Endothelial cell of umbilical vein (primary cell): ENCODE results near the gene CCS. TPM values are rescaled to one million over a fixed set of nuclear protein-coding genes. Genes with fewer than 3 reads are reported as not detected.

Experiments
- BruUV-seq: library from RNA; stranded (reverse); fragments of 400-500 nt; replicated peaks from 2 replicates; lab custom pipeline; 2021; lab: Mats Ljungman, UMichigan
- CTCF ChIA-PET: fragments of 300-600, 350-600 bp; sonication (Branson Sonifier 250); formaldehyde crosslinking; loops from one replicate; lab custom pipeline; 2021; ENCODE audit warnings: antibody characterized with exemption, inconsistent platforms; lab: Charles Lee
- POLR2A ChIA-PET: fragments of 300-600, 350-600 bp; sonication (Branson Sonifier 250); formaldehyde crosslinking; loops from one replicate; lab custom pipeline; 2021; ENCODE audit warnings: antibody characterized with exemption, inconsistent platforms; lab: Charles Lee
- DNase-seq: peaks from one replicate; pipeline ENCODE4 v3.0.0-alpha.2; 2011; ENCODE audit warnings: low read depth, low spot score
- FAIRE-seq: peaks from 2 replicates; lab custom pipeline; 2011; peaks lifted over from hg19 to GRCh38; lab: Jason Lieb, UNC
- H2AFZ ChIP-seq: 2 replicates; pipeline ENCODE4 v1.6.0; 2012; ENCODE audit warnings: low read depth, low read length, control low read depth, inconsistent platforms
- H3K27ac ChIP-seq: 2 replicates; pipeline ENCODE4 v1.5.1; 2011; ENCODE audit warnings: low read depth, mild to moderate bottlenecking, control low read depth, low read length, moderate library complexity; ENCODE audit not compliant: insufficient read depth
- H3K27me3 ChIP-seq, 2 experiments: 2 replicates each; pipeline versions ENCODE4 v1.6.0 to v1.6.1; 2011; ENCODE audit warnings: low read length in 2 of 2, mixed read lengths in 1 of 2; ENCODE audit not compliant: control insufficient read depth in 2 of 2, insufficient read depth in 2 of 2
- H3K36me3 ChIP-seq, 2 experiments: 2 replicates in 1 of 2; 3 replicates in 1 of 2; pipeline ENCODE4 v1.5.1; 2011; ENCODE audit warnings: low read length in 2 of 2, mild to moderate bottlenecking in 1 of 2, moderate library complexity in 1 of 2; ENCODE audit not compliant: control insufficient read depth in 2 of 2, insufficient read depth in 2 of 2; ENCODE audit errors: extremely low read depth in 1 of 2
- H3K4me1 ChIP-seq: 3 replicates; pipeline ENCODE4 v1.5.1; 2011; ENCODE audit warnings: mild to moderate bottlenecking, low read length; ENCODE audit not compliant: control insufficient read depth, insufficient read depth; ENCODE audit errors: extremely low read depth
- H3K4me2 ChIP-seq: 2 replicates; pipeline ENCODE4 v1.6.1; 2011; ENCODE audit warnings: low read length, control low read depth, mixed read lengths; ENCODE audit not compliant: insufficient read depth
- H3K4me3 ChIP-seq, 3 experiments: fragments of 200-600 bp in 1 of 3; sonication (generic), shearing (Covaris generic) in 1 of 3; replicated peaks in 1 of 3; 2 replicates each; pipeline ENCODE4 v1.5.1; 2011 to 2016; ENCODE audit warnings: control low read depth in 3 of 3, low read length in 3 of 3, mild to moderate bottlenecking in 2 of 3, inconsistent platforms in 1 of 3, low read depth in 1 of 3, moderate library complexity in 1 of 3; ENCODE audit not compliant: insufficient read depth in 1 of 3
- H3K79me2 ChIP-seq: 2 replicates; pipeline ENCODE4 v1.6.0; 2012; ENCODE audit warnings: low read length, inconsistent platforms; ENCODE audit not compliant: control insufficient read depth, insufficient read depth
- H3K9ac ChIP-seq: replicated peaks from 2 replicates; pipeline ENCODE3; 2011; ENCODE audit warnings: low read length, control low read depth; ENCODE audit not compliant: insufficient read depth; ENCODE audit errors: extremely low read depth
- H3K9me1 ChIP-seq: replicated peaks from 3 replicates; pipeline ENCODE4 v1.6.0; 2011; ENCODE audit warnings: mild to moderate bottlenecking, low read length; ENCODE audit not compliant: control insufficient read depth, insufficient read depth; ENCODE audit errors: extremely low read depth
- H3K9me3 ChIP-seq: replicated peaks from 2 replicates; pipeline ENCODE4 v1.5.1; 2012; ENCODE audit warnings: low read length, inconsistent platforms; ENCODE audit not compliant: control insufficient read depth, insufficient read depth
- H4K20me1 ChIP-seq: replicated peaks from 2 replicates; pipeline ENCODE3; 2011; ENCODE audit warnings: mild to moderate bottlenecking, low read length; ENCODE audit not compliant: control insufficient read depth, insufficient read depth; ENCODE audit errors: extremely low read depth
- EZH2 ChIP-seq: IDR thresholded peaks from 2 replicates; pipeline ENCODE4 v1.6.1; 2012; ENCODE audit warnings: borderline replicate concordance, low read depth, mild to moderate bottlenecking, moderate library complexity, low read length, inconsistent platforms; ENCODE audit not compliant: severe bottlenecking
- FOS ChIP-seq: IDR thresholded peaks from 2 replicates; pipeline ENCODE4 v1.6.1; 2011; ENCODE audit warnings: mild to moderate bottlenecking, low read length, moderate library complexity, borderline replicate concordance; ENCODE audit not compliant: insufficient read depth
- GATA2 ChIP-seq: IDR thresholded peaks from 2 replicates; pipeline ENCODE4 v1.7.0; 2011; ENCODE audit warnings: low read depth, mild to moderate bottlenecking, moderate library complexity, mixed read lengths, low read length; ENCODE audit not compliant: insufficient read length, insufficient read depth
- JUN ChIP-seq: IDR thresholded peaks from 2 replicates; pipeline ENCODE4 v1.6.1; 2011; ENCODE audit warnings: borderline replicate concordance, low read depth; ENCODE audit not compliant: insufficient read length, insufficient read depth
- MYC ChIP-seq: IDR thresholded peaks from one replicate; pipeline ENCODE4 v1.6.1; 2011; ENCODE audit warnings: mild to moderate bottlenecking, low read depth, low read length
- POLR2A ChIP-seq: IDR thresholded peaks from 2 replicates; pipeline ENCODE4 v1.6.1; 2012; ENCODE audit warnings: low read depth, mild to moderate bottlenecking, control low read depth, low read length
- POLR2AphosphoS5 ChIP-seq: IDR thresholded peaks from 2 replicates; pipeline ENCODE4 v1.6.1; 2012; ENCODE audit warnings: low read depth, mild to moderate bottlenecking, control low read depth, low read length, moderate library complexity; ENCODE audit not compliant: insufficient read depth
- dilution Hi-C: fragments of 300-500 bp; cut with MboI; formaldehyde crosslinking; loops from one replicate; pipeline ENCODE4 v1.15.0; 2019; ENCODE audit warnings: low sequenced_read_pairs; ENCODE audit not compliant: extremely low pct_ligation_motif_present
- intact Hi-C: fragments of 100-400 bp; cut with micrococcal nuclease; formaldehyde crosslinking; loops from one replicate; pipeline ENCODE4 v1.10.0; 2022
- polyA plus RNA-seq, 4 experiments: library from polyadenylated mRNA; depleted of rRNA in 3 of 4; stranded (reverse) in 3 of 4; unstranded in 1 of 4; fragments of >200 nt; gene quantifications; 2 replicates each; pipeline versions ENCODE4 v1.2.1 to v1.2.3, GENCODE V29; 2011 to 2012; ENCODE audit warnings: missing spikeins in 1 of 4
- total RNA-seq: library from RNA; stranded (reverse); gene quantifications from 2 replicates; pipeline ENCODE4 v1.2.3, GENCODE V29; 2021
- TF ChIP-seq, protein P1 (sequence below), 2 donors: IDR thresholded peaks; 1 replicate in 1 of 2; 2 replicates in 1 of 2; pipeline ENCODE4 v1.5.1; 2011; ENCODE audit warnings: low read length in 2 of 2, mild to moderate bottlenecking in 2 of 2, moderate library complexity in 2 of 2, control low read depth in 1 of 2, inconsistent platforms in 1 of 2, low read depth in 1 of 2; ENCODE audit not compliant: insufficient read depth in 1 of 2; ENCODE audit errors: extremely low read depth in 1 of 2
- TF ChIP-seq, protein P2 (sequence below): IDR thresholded peaks from 2 replicates; pipeline ENCODE4 v1.6.1; 2011; ENCODE audit not compliant: insufficient read depth, insufficient read length

Gene CCS
- total and polyA plus RNA-seq, 2 donors (not counting 3 experiments of a cell fraction or from before 2014, with no cell fraction given): 38.7 to 39.0 TPM

DNA sequence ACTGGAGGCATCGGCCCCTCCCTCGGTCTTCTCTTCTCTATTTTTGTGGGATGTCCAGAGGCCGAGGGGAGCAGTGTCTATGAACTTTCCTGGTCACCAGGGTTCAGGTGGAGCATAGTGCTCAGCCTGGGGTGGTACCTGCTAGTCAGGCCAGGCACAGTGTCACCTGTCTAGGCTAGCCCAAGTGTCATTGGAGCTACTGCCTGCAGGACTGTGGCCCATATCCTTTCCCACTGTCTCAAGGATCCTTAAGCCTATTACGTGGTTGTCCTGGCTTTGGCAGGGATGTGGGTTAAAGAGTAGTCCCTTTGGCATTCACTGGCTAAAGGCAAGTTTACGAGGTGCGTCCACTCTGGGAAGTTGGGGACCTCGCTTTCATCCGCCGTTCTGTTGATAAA lies 32.8 kb downstream of the CCS start:
- ChIA-PET POLR2A (no interaction called here), CTCF (no interaction called here)
- Histone ChIP-seq H3K27me3 (no peaks in the 10 kb centered on the region), H3K4me3 (no peak overlapping the region), H4K20me1 (peaks cover 22% of the 10 kb centered on the region), H3K27ac (no peak overlapping the region), H3K9ac (no peak overlapping the region), H3K79me2 (peaks cover 100% of the 10 kb centered on the region), H3K9me1 (no peaks in the 10 kb centered on the region), H3K9me3 (no peaks in the 10 kb centered on the region), H3K4me2 (no peak overlapping the region), H3K36me3 (peaks cover 49 to 54% of the 10 kb centered on the region in 2 experiments), H3K4me1 (peaks cover 5% of the 10 kb centered on the region), H2AFZ (no peak overlapping the region)
- no TSS peak for BruUV-seq
- FAIRE-seq: no peak
- no peak for DNase-seq
- TF ChIP-seq, protein P1, sequence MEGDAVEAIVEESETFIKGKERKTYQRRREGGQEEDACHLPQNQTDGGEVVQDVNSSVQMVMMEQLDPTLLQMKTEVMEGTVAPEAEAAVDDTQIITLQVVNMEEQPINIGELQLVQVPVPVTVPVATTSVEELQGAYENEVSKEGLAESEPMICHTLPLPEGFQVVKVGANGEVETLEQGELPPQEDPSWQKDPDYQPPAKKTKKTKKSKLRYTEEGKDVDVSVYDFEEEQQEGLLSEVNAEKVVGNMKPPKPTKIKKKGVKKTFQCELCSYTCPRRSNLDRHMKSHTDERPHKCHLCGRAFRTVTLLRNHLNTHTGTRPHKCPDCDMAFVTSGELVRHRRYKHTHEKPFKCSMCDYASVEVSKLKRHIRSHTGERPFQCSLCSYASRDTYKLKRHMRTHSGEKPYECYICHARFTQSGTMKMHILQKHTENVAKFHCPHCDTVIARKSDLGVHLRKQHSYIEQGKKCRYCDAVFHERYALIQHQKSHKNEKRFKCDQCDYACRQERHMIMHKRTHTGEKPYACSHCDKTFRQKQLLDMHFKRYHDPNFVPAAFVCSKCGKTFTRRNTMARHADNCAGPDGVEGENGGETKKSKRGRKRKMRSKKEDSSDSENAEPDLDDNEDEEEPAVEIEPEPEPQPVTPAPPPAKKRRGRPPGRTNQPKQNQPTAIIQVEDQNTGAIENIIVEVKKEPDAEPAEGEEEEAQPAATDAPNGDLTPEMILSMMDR (IDR thresholded peaks at IDR 0.05; ENCODE audit: extremely low read depth in 1 of 2, insufficient read depth in 1 of 2, low read depth in 1 of 2, low read length in 2 of 2): no peak
- TF ChIP-seq JUN (no peak), FOS (no peak), POLR2AphosphoS5 (no peak), MYC (no peak), GATA2 (no peak), EZH2 (no peak), POLR2A (no peak)
- TF ChIP-seq, protein P2, sequence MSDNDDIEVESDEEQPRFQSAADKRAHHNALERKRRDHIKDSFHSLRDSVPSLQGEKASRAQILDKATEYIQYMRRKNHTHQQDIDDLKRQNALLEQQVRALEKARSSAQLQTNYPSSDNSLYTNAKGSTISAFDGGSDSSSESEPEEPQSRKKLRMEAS: no peak
- dilution Hi-C loops: no loop called here
- intact Hi-C loops: no loop called here
